WI38 (cell line): ENCODE data around the gene MAGEE1.

Experiments
- H3K4me3 ChIP-seq: 2 replicates; pipeline ENCODE4 v1.5.1; 2011; ENCODE audit warnings: low read depth, mild to moderate bottlenecking, control low read depth, low read length
- TF ChIP-seq, protein P1 (sequence below): IDR thresholded peaks from 2 replicates; pipeline ENCODE4 v1.5.1; 2012; ENCODE audit warnings: low read depth, mild to moderate bottlenecking, control low read depth, low read length

MAGEE1 gene

DNA sequence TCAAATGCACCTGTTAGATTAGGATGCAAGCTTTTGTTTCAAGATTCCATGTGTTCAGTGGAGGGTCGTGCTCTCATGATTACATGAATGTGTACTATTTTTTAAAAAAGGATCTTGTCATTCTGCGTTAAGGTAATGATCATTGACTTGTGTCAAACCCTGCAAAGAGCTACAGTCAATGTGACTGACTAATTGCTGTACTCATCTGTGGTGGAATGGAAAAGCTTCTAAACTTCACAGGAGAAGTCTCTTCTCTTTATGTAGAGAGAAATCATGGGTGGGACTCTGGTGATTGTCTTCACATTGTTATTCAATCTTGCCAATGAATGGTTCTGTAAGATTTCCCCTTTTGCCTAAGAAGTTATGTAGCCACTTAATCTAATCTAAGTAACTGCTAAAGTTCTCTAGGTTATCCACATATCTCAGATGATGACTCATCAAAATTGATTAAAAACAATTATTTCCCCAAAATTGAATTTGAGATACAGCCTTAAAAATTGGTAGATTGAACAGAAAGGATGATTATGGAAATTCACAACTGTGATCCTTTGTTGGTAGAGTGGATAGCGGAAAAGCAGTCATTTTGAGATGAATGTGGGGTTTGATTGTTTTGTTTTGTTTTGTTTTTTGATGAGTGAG is 6.7 kb downstream of the MAGEE1 start:
- no peak overlapping the region for H3K4me3 ChIP-seq
- TF ChIP-seq, protein P1, sequence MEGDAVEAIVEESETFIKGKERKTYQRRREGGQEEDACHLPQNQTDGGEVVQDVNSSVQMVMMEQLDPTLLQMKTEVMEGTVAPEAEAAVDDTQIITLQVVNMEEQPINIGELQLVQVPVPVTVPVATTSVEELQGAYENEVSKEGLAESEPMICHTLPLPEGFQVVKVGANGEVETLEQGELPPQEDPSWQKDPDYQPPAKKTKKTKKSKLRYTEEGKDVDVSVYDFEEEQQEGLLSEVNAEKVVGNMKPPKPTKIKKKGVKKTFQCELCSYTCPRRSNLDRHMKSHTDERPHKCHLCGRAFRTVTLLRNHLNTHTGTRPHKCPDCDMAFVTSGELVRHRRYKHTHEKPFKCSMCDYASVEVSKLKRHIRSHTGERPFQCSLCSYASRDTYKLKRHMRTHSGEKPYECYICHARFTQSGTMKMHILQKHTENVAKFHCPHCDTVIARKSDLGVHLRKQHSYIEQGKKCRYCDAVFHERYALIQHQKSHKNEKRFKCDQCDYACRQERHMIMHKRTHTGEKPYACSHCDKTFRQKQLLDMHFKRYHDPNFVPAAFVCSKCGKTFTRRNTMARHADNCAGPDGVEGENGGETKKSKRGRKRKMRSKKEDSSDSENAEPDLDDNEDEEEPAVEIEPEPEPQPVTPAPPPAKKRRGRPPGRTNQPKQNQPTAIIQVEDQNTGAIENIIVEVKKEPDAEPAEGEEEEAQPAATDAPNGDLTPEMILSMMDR: no peak

DNA sequence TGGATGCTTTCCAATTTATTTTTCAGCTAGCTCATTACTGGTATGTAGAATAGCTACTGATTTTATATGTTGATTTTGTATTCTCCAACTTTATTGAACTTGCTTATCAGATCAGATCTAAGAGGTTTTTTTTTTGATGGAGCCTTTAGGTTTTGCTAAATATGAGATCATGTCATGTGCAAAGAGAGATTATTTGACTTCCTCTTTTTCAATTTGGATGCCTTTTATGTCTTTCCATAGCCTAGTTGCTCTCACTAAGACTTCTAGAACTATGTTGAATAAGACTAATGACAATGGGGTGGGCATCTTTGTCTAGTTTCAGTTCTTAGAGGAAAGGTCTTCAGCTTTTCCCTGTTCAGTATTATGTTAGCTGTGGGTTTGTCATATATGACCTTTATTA is 11.7 kb downstream of the MAGEE1 start:
- H3K4me3 ChIP-seq: no peak overlapping the region
- TF ChIP-seq, protein P1: no peak

DNA sequence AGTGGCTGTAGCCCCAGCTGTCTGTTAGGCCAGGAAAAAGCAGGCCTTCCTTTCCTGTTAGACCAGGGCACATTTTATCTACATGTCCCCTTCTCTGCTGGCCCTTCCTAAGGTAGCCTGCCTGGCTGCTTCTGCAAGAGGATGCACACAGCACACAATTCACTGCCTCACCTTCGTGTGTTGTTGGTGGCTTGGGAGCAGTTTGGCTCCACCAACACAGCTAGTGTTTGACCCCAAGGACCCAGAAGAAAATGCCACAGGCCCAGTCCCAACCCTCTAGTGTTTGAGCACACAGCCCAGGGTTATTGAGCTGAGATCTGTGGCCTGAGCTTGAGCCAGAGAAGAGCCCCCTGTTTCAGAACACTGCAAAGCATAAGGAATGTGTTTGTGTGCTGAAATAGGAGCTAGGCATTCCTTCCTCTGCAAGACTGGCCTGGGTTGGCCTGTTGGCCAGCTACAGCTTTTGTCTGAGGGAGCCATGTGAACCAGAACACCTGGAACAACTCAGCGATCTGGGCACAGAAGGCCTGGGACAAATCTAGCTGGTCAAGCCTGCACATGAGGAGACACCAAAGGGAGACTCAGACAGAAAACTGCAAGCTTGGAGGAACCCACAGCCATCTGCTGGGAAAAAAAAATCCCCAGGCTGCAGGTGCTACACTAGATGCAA is 26.4 kb downstream of the MAGEE1 start:
- no peak overlapping the region for H3K4me3 ChIP-seq
- TF ChIP-seq, protein P1: no peak

DNA sequence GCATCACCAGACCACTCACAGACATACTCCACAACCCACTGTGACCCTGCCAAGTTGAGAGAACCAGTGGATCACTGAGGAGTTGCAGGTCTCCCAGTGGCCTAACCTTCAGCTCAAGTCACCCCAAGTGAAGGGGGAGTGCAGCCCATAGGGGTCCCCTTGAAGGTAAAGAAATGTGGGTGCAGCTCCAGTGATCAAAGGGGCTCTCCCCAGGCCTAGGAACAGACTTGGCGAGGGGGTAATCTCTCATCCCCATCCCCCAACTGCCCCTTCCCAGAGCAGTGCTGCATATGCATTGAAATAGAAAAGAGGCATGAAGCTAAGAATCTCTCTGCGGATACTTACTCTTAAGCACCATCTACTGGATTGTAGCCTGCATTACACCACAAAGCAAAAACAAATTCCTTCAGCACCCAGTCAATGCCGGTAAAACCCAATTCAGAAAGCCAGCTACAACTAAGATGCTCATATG is 27.0 kb downstream of the MAGEE1 start:
- no peak overlapping the region for H3K4me3 ChIP-seq
- TF ChIP-seq, protein P1: peak; percentile 31

DNA sequence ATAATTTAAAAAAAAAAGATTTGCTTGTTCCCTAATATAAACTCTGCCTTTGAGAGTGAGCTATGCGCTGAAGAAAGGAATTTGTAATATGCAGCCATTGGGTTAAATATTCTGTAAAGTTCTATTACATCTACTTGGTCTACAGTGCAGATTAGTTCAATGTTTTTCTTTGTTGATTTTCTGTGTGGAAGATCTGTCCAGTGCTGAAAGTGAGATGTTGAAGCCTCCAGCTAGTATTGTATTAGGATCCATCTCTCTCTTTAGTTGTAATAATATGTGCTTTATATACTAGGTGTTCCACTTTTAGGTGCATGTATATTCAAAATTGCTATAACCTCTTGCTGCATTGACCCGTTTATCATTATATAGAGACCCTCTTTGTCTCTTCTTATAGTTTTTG is 49.8 kb downstream of the MAGEE1 start:
- TF ChIP-seq, protein P1: no peak
- no peak overlapping the region for H3K4me3 ChIP-seq
